Measurements from ENCODE around the gene CHCHD6. TPM values are rescaled to one million over a fixed set of nuclear protein-coding genes. Genes with fewer than 3 reads are reported as not detected.

Gene CHCHD6
- total RNA-seq, 3 donors from 2014 or later: 5.9 to 9.8 (median 6.5) TPM

DNA sequence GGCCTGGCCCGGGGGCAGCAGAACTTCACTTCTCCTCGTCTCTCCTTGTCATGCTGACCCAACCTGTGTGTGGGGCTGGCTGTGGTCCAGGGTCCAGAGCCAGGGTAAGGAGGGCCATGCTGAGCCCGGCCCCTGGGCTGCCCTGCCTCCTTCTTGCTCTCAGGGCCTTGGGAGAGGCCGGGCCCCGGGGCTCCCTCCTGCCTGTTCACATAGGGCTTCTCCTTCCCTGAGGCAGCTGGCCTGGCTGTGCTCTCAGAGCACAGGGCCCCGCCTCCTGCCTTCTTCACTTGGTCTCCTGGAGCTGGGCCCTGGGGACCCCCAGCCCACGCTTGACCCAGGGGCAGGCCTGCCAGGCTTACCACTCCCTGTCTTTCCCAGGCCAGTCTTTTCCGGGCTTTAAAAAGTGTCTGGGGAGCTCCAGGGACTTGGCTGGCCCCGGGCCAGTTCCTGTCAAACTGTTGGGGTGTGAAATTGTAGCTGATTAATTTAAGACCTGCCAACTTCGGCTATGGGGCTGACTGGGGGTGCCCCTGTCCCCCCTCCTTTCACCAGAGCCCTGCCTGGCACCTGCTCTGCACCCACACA lies 290.7 kb downstream of the CHCHD6 start:
- no peaks in the 10 kb centered on the region for H3K36me3 ChIP-seq (ENCODE audit: low read depth)
- H3K9me3 ChIP-seq: no peaks in the 10 kb centered on the region
- intact Hi-C loops (cut with DNase I, micrococcal nuclease): loop anchor here in 1 of 2 donors (10.0 kb wide), 1 partner anchor 240 kb away; no protein-coding TSS in a partner anchor
- TF ChIP-seq, protein P1, sequence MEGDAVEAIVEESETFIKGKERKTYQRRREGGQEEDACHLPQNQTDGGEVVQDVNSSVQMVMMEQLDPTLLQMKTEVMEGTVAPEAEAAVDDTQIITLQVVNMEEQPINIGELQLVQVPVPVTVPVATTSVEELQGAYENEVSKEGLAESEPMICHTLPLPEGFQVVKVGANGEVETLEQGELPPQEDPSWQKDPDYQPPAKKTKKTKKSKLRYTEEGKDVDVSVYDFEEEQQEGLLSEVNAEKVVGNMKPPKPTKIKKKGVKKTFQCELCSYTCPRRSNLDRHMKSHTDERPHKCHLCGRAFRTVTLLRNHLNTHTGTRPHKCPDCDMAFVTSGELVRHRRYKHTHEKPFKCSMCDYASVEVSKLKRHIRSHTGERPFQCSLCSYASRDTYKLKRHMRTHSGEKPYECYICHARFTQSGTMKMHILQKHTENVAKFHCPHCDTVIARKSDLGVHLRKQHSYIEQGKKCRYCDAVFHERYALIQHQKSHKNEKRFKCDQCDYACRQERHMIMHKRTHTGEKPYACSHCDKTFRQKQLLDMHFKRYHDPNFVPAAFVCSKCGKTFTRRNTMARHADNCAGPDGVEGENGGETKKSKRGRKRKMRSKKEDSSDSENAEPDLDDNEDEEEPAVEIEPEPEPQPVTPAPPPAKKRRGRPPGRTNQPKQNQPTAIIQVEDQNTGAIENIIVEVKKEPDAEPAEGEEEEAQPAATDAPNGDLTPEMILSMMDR (IDR thresholded peaks at IDR 0.05): no peak
- no peak for ATAC-seq
- H3K4me3 ChIP-seq: no peak overlapping the region
- DNase-seq: no peak
- H3K4me1 ChIP-seq (ENCODE audit: low read depth): peaks cover 7% of the 10 kb centered on the region

DNA sequence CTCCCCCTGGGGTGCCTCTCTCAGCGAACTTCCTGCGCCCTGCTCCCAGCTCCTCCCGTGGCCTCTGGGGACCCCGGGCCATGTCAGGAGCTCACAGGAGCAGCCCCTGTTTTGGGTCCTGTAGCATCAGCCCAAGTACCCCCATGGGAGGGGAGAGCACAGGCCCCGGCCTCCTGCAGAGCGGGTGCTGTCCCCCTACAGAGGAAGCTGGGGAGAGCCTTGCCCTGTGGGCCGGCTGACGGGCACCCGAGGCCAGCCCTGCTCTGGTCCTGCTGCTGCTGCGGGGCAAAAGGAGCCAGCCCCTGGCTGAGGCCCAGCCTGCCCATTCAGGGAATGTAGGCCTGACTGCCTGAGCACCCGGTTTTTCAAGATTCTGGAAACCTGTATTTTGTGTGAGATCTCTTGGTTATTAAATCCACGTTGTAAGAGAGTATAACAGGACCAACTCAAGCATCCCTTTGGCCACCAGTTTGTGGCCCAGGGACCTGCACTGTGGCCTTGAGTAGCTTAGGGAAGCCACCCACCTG lies 291.3 kb downstream of the CHCHD6 start:
- ATAC-seq: no peak
- TF ChIP-seq, protein P1 (IDR thresholded peaks at IDR 0.05): no peak
- Histone ChIP-seq H3K4me3 (no peak overlapping the region), H3K36me3 (ENCODE audit: low read depth) (no peaks in the 10 kb centered on the region), H3K9me3 (no peaks in the 10 kb centered on the region), H3K4me1 (ENCODE audit: low read depth) (peaks cover 7% of the 10 kb centered on the region)
- no peak for DNase-seq
- intact Hi-C loops (cut with DNase I, micrococcal nuclease): loop anchor here in 1 of 2 donors (10.0 kb wide), 1 partner anchor 241 kb away; no protein-coding TSS in a partner anchor

DNA sequence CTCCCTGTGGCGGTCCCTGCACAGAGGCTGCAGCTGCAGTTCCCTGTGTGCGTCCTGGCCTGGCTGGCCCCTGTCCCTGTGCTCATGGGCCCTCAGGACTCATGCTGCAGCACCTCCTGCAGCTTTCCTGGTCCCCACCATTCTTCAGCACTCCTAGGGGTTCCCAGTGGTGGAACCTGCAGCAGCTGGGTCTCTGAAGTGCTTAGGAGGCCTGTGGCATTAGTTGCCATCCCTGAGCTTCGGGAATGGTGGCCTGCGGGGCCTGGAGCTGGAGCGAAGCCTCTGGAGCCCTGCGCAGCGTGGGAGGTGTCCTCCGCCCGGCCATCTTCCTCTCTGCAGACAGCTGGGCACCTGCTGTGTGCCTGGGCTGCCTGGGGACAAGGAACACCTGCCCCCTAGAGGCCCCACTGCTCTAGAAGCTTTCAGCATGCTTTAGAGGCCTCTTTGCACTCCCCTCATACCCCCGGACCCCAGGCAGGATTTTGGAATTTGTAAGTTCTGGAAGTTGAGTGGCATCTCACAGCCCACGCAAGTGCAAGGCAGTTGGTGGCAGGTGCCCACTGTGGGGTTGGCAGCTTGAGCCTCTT lies 292.0 kb downstream of the CHCHD6 start:
- intact Hi-C loops (cut with DNase I, micrococcal nuclease): loop anchor here in 1 of 2 donors (10.0 kb wide), 1 partner anchor 241 kb away; no protein-coding TSS in a partner anchor
- DNase-seq: no peak
- no peaks in the 10 kb centered on the region for H3K36me3 ChIP-seq (ENCODE audit: low read depth)
- peaks cover 7% of the 10 kb centered on the region for H3K4me1 ChIP-seq (ENCODE audit: low read depth)
- TF ChIP-seq, protein P1 (IDR thresholded peaks at IDR 0.05): no peak
- H3K9me3 ChIP-seq: no peaks in the 10 kb centered on the region
- no peak for ATAC-seq
- no peak overlapping the region for H3K4me3 ChIP-seq

GRCh38 chr3:126996905-126997304 lies 292.9 kb downstream of the CHCHD6 start:
- Histone ChIP-seq H3K4me1 (ENCODE audit: low read depth) (peaks cover 7% of the 10 kb centered on the region), H3K36me3 (ENCODE audit: low read depth) (no peaks in the 10 kb centered on the region), H3K4me3 (no peak overlapping the region), H3K9me3 (no peaks in the 10 kb centered on the region)
- intact Hi-C loops (cut with DNase I, micrococcal nuclease): loop anchor here in 1 of 2 donors (10.0 kb wide), 1 partner anchor 242 kb away; no protein-coding TSS in a partner anchor
- DNase-seq: no peak
- no peak for ATAC-seq
- TF ChIP-seq, protein P1 (IDR thresholded peaks at IDR 0.05): no peak

DNA sequence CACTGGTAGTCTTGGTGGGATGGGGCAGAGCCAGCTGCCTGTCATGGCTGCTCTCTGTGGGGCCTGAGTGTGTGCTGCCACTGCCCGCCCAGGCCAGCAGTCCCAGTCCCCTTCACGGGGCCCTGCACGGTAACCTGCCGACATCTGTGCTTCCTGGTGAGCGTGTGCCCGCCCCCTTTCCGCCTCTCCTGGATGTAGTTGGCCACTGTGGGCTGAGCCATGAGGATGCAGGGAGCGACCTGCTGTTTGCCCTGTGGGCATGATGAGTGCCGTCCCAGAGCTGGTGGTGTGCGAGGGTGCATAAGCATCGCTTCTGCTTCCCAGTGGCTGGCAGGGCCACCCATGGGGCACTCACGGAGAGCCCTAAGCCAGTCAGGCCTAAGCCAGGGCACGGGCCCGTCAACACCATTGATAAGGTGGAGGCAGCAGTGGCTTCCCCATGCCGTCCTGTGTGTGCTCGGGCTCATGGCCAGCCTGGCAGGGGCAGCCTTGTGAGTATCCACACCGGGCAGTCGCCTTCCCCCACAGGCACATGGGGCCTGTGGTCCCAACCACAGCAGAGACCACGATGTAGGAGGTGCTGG lies 293.5 kb downstream of the CHCHD6 start:
- Histone ChIP-seq H3K4me3 (no peak overlapping the region), H3K4me1 (ENCODE audit: low read depth) (peaks cover 7% of the 10 kb centered on the region), H3K9me3 (no peaks in the 10 kb centered on the region), H3K36me3 (ENCODE audit: low read depth) (no peaks in the 10 kb centered on the region)
- ATAC-seq: no peak
- TF ChIP-seq, protein P1 (IDR thresholded peaks at IDR 0.05): no peak
- DNase-seq: no peak
- intact Hi-C loops (cut with DNase I, micrococcal nuclease): loop anchor here in 1 of 2 donors (10.0 kb wide), 1 partner anchor 243 kb away; no protein-coding TSS in a partner anchor
